ENCODE results near the gene C9orf78.
A peak's percentile ranks its signal among the peaks of the same experiment; 100 is the strongest.

Gene C9orf78

GRCh38 chr9:129867136-129868022 lies 32.3 kb upstream of the C9orf78 start:
- no peak for DNase-seq

DNA sequence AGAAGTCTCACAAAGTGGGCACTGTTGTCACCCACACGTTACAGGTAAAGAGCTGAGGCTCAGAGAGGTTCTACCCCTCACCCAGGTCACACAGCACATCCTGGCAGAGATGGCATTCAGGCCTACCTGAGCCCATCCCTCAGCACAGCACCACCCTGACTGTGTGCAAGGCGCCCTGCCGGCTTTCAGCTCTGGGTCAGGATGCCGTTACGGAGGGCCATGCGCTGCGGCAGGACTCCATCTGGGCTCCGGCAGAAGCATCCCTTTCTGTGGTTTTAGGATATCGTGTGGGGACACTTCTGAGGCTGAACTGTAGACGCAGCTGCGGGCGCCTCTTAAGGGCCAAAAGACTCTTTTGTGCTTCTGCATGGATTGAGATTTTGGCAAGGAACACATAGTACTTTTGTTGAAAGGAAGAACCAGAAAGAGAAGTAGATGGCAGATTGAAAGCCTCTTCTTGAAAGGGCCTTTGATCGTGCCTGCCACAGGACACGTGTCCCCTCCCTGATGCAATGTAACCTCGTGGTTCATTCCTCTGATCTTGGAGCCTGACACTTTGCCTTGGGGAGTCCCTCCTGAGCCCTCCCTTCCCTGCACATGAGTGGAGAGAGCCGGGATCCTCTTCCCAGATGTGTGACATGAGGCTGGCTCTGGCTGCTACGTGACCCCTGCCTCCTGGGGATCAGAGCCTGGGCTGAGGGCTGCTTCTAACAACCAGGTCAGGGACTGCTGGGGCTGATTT lies 31.5 kb upstream of the C9orf78 start:
- DNase-seq = no peak

DNA sequence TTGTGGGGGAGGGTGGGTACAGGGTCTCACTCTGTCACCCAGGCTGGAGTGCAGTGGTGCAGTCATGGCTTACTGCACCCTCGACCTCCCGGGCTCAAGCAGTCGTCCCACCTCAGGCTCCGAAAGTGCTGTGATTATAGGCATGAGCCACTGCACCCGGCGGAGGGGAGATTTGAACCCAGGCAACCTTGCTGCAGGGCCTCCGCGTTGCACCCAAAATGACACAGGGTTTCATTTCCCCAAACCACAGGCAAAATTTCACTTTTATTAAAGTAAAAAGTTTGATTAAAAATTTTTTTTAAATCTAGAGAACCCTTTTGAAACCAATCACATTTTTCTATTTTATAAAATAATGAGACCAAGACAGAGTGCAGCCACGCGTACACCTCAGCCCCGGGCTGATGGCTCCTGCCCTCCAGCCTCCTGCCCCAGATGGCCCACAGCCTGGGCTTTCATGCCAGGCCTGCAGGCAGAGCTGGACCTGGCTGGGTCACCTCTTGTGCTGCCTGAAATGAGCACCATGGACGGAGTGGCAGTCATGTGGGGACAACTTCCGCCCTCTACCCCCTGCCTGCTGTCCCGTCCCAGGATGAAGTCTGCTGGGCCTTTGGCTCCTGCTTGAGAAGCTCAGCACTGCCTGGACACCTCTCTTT lies 30.7 kb upstream of the C9orf78 start:
- DNase-seq = no peak

DNA sequence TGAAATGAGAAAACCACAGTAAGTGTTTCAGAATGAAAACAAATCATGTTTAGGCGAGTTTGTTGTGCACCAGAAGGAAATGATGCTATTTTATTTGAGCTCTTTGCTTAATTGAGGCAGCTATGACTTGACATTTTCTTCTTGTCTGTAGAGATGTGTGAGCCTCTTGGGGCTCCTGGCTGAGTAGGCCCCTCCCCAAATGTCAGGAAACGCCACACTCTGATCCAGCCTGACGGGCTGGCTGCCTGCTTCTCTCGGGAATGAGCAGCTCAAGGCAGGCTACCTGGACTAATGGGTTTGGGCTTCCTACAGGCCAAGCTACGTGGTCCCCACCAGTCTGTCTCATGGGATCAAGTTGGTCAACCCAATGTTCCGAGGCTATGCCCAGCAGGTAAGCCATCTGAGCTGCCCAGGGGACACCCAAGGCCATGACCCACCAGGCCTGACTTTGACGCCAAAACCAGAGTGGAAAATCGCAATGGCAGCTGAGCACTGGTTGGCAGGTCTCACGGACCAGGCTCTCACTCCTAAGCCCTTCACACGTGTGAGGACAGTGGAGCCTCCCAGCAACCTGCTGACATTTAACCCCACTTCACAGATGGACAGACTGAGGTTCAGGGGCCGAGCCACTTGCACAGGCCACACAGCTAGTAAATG lies 30.0 kb upstream of the C9orf78 start:
- no peak for DNase-seq

GRCh38 chr9:129863059-129863690 lies 28.1 kb upstream of the C9orf78 start:
- DNase-seq = peak; percentile 67

GRCh38 chr9:129861447-129861827 lies 26.4 kb upstream of the C9orf78 start:
- no peak for DNase-seq

DNA sequence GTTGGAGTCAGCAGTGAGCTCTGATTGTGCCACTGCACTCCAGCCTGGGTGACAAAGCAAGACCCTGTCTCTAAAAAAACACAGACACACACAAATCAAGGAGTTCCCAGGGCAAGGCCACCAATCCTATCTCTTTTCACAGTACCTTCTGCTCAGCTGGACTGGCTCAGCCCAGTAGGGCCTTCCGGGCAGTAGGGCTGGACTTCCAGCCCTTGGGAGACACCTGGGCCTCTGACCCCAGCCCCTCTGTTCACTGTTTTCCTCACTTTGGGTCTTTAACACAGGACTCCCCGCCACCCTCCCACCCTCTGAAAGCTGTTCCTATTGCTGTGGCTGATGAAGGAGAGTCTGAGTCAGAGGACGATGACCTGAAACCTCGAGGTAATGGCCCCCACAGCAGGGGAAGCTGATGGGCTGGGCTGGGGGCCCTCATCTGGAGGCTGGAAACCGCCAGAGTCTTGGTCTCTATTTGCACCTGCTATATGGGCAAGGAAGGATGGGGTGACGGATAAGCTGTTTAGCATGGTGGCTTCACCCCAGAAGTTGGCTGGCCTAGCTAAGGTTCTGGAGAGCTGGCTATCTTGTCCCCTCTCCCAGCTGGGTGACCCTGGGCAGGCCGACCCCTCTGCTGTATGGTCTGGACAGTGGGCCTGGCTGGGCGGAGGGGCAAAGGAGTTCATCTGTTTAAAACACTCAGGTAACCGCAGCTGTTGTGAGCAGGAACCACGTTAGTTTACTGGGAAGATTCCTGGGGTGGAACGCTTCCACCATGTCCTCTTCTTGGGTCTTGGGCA lies 25.8 kb upstream of the C9orf78 start:
- DNase-seq = no peak

DNA sequence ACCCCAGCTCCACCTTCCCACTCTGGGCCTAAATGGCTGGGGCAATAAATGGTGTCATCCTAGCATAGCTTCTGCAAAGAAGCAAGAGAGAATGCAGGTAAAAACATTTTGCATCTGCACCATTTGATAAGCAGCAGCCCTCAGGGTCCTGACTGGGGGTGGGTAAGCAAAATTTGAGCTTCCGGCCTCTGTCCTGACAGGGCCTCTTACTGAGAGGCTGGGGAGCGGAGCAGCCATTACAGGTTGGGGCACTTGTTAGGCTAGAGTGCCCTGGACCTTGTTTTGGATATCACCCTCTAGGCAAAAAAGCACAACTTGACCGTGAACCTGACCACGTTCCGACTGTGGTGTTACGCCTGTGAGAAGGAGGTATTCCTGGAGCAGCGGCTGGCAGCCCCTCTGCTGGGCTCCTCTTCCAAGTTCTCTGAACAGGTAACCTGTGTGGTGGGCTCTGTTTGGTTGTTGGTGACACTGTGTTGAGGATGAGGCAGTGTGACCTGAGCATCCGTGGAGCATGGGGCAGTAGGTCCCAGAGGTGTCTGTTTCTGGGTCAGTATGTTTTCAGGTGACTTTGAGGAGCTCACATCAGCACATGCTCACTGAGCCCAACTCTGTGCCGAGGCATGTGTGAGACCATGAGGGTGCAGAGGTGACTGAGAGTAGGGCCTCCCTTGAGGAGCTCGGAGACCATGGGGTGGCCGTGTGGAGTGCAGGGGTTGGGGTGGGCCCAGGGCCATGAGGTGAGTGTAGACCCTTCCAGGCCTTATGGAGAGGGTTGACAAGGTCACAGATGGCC lies 23.3 kb upstream of the C9orf78 start:
- no peak for DNase-seq

DNA sequence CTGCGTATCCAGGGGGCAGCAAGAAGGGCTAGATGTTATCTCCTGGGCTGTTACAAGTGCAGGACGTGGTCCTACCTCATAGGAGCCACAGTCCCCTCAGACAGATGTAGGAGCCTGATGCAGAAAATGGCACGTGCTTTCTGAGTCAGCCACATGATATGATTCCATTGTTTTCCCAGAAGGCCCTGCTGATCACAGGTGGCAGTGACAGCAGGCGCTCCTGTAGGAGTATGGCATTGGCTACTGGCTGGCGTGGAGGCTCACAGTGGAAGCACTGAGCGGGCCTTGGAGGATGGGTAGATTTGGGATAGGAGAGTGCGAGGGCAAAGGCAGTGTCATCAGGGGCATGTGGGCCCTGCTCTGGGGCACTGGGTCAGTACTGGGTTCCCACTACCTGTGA lies 22.1 kb upstream of the C9orf78 start:
- DNase-seq = no peak

GRCh38 chr9:129854588-129855110 lies 19.6 kb upstream of the C9orf78 start:
- DNase-seq = no peak

DNA sequence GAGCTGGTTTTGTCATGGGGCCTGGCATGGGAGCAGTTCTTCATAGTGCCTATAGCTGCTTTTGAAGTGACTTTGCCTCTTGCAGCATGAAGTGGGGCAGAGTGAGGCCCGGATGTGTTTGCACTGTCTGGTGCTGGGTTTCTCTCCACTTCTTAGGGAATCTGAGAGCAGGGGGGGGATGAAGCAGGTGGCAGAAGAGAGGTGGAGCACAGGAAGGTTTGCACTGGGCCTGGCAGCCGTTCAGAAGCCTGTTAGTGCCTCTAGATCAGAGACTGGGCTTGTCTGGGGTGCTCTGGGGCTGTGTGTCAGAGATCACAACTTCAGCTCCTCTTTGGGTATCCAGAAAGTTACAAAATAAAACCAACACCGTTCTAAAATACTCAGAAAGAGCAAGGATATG lies 18.5 kb upstream of the C9orf78 start:
- DNase-seq = no peak

DNA sequence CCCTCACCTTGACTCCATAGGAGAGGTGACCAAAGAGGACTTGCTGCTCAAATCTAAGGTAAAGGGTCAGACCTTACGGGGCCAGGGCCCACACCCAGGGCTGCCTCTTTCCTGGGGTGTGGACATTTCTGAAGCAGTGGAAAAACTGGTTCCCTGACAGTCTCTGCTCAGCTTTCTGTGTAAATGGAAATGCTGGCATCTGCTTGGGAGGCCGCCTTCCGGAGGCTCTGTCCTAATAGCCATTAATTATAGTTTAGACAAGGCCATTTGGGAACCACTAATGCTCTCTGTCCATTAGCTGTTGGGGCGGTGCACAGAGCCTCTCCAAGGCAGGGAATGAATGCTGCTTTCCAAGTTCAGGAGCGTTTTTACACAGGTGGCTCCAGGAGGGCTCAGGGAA lies 17.5 kb upstream of the C9orf78 start:
- no peak for DNase-seq

DNA sequence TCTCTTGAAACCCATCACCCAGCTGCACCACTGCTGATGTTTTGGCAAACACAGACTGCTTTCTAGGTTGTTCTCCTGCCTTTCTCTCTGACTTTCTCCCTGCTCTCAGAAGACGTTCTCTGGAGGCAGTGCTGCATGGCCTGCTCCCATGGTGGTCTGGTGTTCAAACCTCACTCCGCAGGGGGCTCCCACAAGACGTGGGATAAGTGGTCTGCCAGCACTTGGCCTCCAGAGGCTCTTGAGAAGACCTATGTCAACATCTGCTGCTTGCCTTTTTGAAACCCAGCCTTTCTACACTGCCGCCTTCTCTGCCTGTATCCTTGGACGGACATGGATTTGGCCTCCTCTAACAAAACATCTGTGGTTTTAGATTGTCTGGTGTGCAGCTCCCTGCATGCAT lies 16.7 kb upstream of the C9orf78 start:
- DNase-seq = no peak

GRCh38 chr9:129850821-129851550 lies 15.9 kb upstream of the C9orf78 start:
- no peak for DNase-seq

DNA sequence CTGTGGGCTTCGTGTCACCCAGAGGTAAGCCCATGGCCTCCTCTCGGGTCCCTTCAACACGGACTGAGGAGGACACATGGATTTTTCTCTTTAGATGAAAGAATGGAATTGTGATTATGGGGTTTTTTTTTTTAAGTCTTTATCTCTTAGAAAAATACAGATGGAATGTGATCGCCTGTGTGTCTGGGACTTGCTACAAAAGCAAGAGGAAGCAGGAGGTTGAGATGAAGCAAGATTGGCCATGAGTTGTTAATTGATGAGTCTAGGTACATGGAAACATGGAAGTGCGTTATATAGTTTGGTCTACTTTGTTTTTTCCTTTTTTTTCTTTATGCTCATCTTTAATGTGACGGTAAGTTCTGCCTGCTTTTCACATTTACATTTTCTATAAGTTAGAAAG lies 14.8 kb upstream of the C9orf78 start:
- DNase-seq = no peak

DNA sequence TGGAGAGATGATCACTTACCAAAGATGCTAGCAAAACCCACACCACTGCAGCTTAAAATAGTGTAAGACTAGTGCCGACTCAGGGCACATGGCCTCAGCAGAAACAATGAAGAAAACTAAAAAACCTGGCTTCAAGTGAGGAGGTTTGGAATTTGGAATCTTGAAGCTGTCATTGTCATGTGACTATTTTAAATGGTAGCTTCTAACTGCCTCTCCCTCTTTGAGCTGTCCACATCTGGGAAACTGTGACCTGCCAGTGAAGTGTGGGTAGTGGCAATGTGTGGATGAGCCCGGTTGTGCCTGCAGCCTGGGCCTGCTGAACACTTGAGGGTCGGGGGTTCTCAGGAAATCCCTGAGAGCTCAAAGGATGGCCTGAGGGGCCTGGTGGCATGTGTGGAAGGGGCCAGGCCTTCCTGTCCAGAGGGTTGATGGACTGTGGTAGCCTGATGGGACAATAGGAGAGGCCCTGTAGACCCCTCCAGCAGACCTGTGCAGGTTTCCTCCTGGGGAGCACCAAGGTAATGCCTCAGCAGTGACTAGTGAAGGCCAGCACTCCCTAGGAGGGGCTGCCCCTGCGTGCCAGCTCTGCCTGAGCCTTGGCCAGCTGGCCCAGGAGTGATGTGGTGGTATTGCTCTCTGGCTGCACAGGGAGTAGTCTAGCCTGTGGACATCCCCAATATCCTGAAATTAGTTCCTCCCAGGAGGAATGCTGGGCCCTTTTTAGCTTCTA lies 13.8 kb upstream of the C9orf78 start:
- no peak for DNase-seq

DNA sequence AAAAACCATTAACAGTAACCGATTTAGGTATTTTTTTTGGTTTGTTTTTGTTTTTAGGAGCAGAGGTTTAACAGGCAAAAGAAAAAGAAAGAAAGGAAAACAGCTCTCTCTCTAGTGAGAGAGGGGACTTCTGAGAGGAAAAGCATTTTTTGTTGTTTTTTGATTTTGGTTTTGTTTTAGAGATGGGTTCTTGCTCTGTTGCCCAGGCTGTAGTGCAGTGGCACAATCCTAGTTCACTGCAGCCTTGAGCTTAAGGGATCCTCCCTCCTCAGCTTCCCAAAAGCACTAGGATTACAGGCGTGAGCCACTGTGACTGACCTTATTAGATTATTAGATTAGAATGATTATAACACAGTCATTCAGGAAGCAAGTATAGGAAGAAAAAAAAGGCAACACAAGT lies 10.3 kb upstream of the C9orf78 start:
- DNase-seq = no peak

- no peak for DNase-seq
Observed at GRCh38 chr9:129841071-129841470, 6.0 kb upstream of the C9orf78 start.

GRCh38 chr9:129840034-129840433 lies 5.0 kb upstream of the C9orf78 start:
- DNase-seq = peak; percentile 10

All from T-helper 9 cell (primary cell).